Kidney (tissue), 22 donors: Measurements from ENCODE around the gene RAET1E. TPM values are rescaled to one million over a fixed set of nuclear protein-coding genes. Genes with fewer than 3 reads are reported as not detected.
"Not testable (repeated sequence)": the region's sequence is repeated elsewhere in the genome, so short reads cannot be mapped to it uniquely, and the experiment has no call there.

ENCODE experiments used
- DNase-seq, 5 donors: peaks; one replicate each; pipeline ENCODE4 v3.0.0-alpha.2; 2013 to 2020
- FAIRE-seq: peaks from 2 replicates; lab custom pipeline; 2012; peaks lifted over from hg19 to GRCh38; lab: Jason Lieb, UNC
- H3K27ac ChIP-seq, 2 donors: one replicate each; pipeline ENCODE4 v1.7.0; 2013; ENCODE audit warnings: low read depth in 2 of 2, low read length in 2 of 2, inconsistent platforms in 1 of 2
- H3K27me3 ChIP-seq: one replicate; pipeline ENCODE4 v1.7.1; 2013; ENCODE audit warnings: low read length, inconsistent platforms; ENCODE audit not compliant: control insufficient read depth, insufficient read depth
- H3K36me3 ChIP-seq, 3 donors: one replicate each; pipeline versions ENCODE4 v1.7.0 to v1.7.1; 2013; ENCODE audit warnings: low read length in 3 of 3, control low read depth in 1 of 3, inconsistent platforms in 1 of 3; ENCODE audit not compliant: insufficient read depth in 3 of 3, control insufficient read depth in 2 of 3
- H3K4me1 ChIP-seq, 3 donors: one replicate each; pipeline versions ENCODE4 v1.7.0 to v1.7.1; 2013; ENCODE audit warnings: low read length in 3 of 3, inconsistent platforms in 1 of 3, low read depth in 1 of 3; ENCODE audit not compliant: control insufficient read depth in 2 of 3, insufficient read depth in 2 of 3
- H3K4me3 ChIP-seq, 3 donors: one replicate each; pipeline versions ENCODE4 v1.7.0 to v1.8.1; 2013; ENCODE audit warnings: low read length in 3 of 3, control low read depth in 1 of 3, inconsistent platforms in 1 of 3
- H3K9ac ChIP-seq, 3 donors: one replicate each; pipeline versions ENCODE4 v1.7.0 to v1.7.1; 2013; ENCODE audit warnings: low read length in 3 of 3, control low read depth in 1 of 3, inconsistent platforms in 1 of 3
- H3K9me3 ChIP-seq, 3 donors: one replicate each; pipeline versions ENCODE4 v1.7.0 to v1.7.1; 2013; ENCODE audit warnings: low read length in 3 of 3, control low read depth in 1 of 3, inconsistent platforms in 1 of 3; ENCODE audit not compliant: control insufficient read depth in 2 of 3, insufficient read depth in 1 of 3
- CTCF ChIP-seq: IDR thresholded peaks from 3 replicates; pipeline ENCODE4 v1.5.1; 2012; ENCODE audit warnings: mild to moderate bottlenecking, moderate library complexity, borderline replicate concordance; ENCODE audit not compliant: insufficient read depth; ENCODE audit errors: extremely low read depth
- intact Hi-C: fragments of 100-400 bp; cut with DNase I; formaldehyde crosslinking; loops from one replicate; pipeline ENCODE4 v1.11.1; 2022
- long read RNA-seq, 10 donors: library from polyadenylated mRNA in 1 of 10; unstranded in 1 of 10; transcript quantifications; one replicate each; pipeline ENCODE4 v2.0.0 and lab custom pipeline, GENCODE V29; 2021 to 2026
- polyA plus RNA-seq: library from polyadenylated mRNA; stranded (reverse); fragments of 350-450 nt; fragmentation: Illumina TruSeq; extraction: RNeasy Lipid Tissue Mini Kit (QIAGEN cat#74804); gene quantifications from one replicate; pipeline ENCODE4 v1.2.3, GENCODE V29; 2014; ENCODE audit warnings: low read depth, low replicate concordance; ENCODE audit not compliant: insufficient read depth
- total RNA-seq: library from RNA; stranded (reverse); fragmentation: NEBNext Ultra II Directional; extraction: Animal tissue kit (Norgen Biotek cat#: 25700); gene quantifications from one replicate; pipeline ENCODE4 v1.2.1, GENCODE V29; 2021
- donor health status: control.
- donor health status: control.
- donor health status: control.
- donor health status: control.
- donor health status: control.
- donor health status: DM: yes; HTN: yes; CAD: no.
- donor health status: Normal renal cell carcinoma (clear cell type).

The RAET1E gene, protein sequence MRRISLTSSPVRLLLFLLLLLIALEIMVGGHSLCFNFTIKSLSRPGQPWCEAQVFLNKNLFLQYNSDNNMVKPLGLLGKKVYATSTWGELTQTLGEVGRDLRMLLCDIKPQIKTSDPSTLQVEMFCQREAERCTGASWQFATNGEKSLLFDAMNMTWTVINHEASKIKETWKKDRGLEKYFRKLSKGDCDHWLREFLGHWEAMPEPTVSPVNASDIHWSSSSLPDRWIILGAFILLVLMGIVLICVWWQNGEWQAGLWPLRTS
- total RNA-seq = 1.0 TPM
- polyA plus RNA-seq = 3.1 TPM
- long read RNA-seq, donor 1 = 0 reads
- long read RNA-seq, donor 2 = 0 reads
- long read RNA-seq, donor 3 = 0 reads
- long read RNA-seq, donor 4 = 0 reads
- long read RNA-seq, donor 5 = 0 reads
- long read RNA-seq, donor 6 = 0 reads
- long read RNA-seq, donor 7 = 0 reads
- long read RNA-seq, donor 8 = 0 reads
- long read RNA-seq, donor 9 = 0 reads
- long read RNA-seq, donor 10 = 0 reads

DNA sequence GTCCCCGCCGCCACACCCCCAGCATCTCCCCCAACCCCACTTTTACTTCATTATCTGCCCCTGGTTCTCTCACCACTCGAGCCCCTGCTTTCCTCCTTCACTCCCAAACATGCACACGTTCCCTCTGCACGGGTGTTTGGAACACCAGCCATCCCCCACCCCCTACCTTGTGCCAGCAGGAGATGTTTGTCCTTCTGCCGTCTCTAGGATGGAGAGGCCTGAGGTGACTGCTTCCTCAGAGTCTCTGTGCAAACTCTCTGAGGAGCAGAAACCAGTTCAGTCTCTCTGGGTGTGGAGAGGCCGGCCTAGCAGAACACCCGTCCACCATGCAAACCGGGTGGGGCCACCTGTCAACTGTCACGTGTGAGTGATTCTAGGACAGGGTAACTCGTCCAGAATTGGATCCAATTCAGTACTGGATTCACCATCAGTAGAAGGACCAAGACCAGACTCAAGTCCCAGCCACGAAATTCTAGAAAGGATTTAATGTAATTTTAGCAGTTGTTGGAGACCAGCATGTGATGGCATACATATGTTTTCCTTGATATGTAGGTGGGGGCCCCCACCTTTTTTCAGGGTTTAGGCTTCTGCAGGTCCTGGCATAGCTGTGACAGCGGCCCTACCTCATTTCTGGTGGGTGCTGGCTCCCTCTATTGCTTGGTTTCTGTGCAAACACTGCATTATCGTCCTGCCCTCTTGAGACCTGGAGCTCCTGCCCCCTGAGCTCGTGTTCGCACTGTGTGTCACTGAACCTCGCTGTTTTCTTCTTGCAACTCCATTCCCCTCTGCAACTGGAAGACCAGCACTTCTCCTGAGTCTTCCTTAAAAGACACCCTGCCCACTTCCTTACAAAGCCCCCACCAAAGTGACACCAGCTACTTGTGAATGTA, at the start of gene RAET1E:
TSS of gene RAET1E (minus strand) at position 259 of the 890 bp plus-strand sequence. CDS start 7,212 bp downstream, outside the sequence.
- Histone ChIP-seq H3K4me3 (no peak within 1 kb of the TSS), H3K9me3 (no peaks in the 10 kb centered on the region), H3K4me1 (peaks cover 0 to 12% (median 0%) of the 10 kb centered on the region in 3 donors), H3K27ac (peak within 1 kb of the TSS; percentile 29 to 54), H3K27me3 (no peaks in the 10 kb centered on the region), H3K9ac (no peak within 1 kb of the TSS), H3K36me3 (no peaks in the 10 kb centered on the region)
- no peak for TF ChIP-seq CTCF
- FAIRE-seq (no peak), DNase-seq (no peak)
- intact Hi-C loops = no loop called here

DNA sequence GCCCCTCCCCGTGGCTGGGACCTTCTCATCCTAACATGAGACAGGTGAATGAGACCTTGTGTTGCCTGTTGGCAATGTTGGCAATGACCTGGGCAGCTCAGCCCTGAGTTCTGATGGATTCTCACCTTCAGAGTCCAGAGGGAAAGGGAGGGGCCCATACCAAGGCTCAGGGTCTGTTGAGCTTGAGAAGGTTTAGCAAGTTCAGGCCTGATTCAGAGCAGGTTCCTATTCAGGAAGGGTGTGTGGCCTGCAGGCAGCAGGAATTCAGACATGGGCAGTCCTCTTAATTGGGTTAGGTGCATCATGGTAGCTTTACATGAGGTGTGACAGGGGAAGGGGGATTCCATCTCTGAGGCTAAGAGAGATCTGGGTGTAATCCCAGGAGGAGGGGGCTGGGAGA, 49.6 kb upstream of the RAET1E start:
- H3K9ac ChIP-seq, H3K36me3 ChIP-seq, intact Hi-C loops, H3K27ac ChIP-seq, FAIRE-seq, H3K4me3 ChIP-seq, H3K4me1 ChIP-seq, H3K9me3 ChIP-seq, DNase-seq: not testable (repeated sequence)
- peaks cover 26% of the 10 kb centered on the region for H3K27me3 ChIP-seq

- FAIRE-seq, H3K4me3 ChIP-seq, H3K36me3 ChIP-seq, H3K4me1 ChIP-seq, H3K9me3 ChIP-seq, H3K27ac ChIP-seq, DNase-seq, H3K9ac ChIP-seq, intact Hi-C loops: not testable (repeated sequence)
- peaks cover 19% of the 10 kb centered on the region for H3K27me3 ChIP-seq
Observed at GRCh38 chr6:149946631-149947030, 48.7 kb upstream of the RAET1E start.

DNA sequence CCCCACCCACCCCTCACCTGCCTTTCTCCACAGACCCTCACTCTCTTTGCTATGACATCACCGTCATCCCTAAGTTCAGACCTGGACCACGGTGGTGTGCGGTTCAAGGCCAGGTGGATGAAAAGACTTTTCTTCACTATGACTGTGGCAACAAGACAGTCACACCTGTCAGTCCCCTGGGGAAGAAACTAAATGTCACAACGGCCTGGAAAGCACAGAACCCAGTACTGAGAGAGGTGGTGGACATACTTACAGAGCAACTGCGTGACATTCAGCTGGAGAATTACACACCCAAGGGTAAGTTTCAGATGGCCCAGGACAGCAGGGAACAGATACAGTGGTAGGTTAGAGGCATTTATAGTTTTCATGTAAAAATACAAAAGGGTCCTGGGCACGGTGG, 47.4 kb upstream of the RAET1E start:
- H3K27me3 ChIP-seq = peaks cover 17% of the 10 kb centered on the region

GRCh38 chr6:149943321-149943720, 45.4 kb upstream of the RAET1E start:
- intact Hi-C loops, FAIRE-seq, H3K9ac ChIP-seq, H3K9me3 ChIP-seq, H3K4me1 ChIP-seq, H3K4me3 ChIP-seq, H3K27ac ChIP-seq, H3K36me3 ChIP-seq: not testable (repeated sequence)
- peak in 1 of 5 donors; percentile 2 for DNase-seq
- peaks cover 31% of the 10 kb centered on the region for H3K27me3 ChIP-seq

More for the DNA sequence above, 47.4 kb upstream of the RAET1E start:
- H3K9me3 ChIP-seq, intact Hi-C loops, DNase-seq, H3K27ac ChIP-seq, H3K4me3 ChIP-seq, H3K4me1 ChIP-seq, FAIRE-seq, H3K9ac ChIP-seq, H3K36me3 ChIP-seq: not testable (repeated sequence)
